ENCODE measurements around the gene ZCCHC14. TPM values are rescaled to one million over a fixed set of nuclear protein-coding genes. Genes with fewer than 3 reads are reported as not detected.

The ZCCHC14 gene
- polyA plus RNA-seq, 1 donor (not counting 4 experiments of a cell fraction or from before 2014, with no cell fraction given): 3.6 TPM

DNA sequence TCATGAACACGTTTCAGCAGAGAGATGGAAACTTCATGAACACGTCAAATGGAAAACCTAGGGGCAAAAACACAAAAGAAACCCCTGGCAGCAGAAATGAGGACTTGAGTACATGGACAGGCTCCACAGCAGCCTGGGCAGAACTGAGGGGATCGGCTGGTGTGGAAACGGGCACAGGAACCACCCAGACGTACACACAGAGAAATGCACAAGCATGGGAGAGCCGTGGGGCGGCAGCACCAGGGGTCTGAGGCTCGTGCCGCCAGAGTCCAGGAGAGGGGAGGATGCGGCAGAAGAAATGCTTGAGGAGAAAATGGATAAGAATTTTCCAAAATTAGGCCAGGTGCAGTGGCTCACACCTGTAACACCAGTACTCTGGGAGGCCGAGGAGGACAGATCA, 70.7 kb downstream of the ZCCHC14 start:
- Histone ChIP-seq H3K4me1 (ENCODE audit: control insufficient read depth, extremely low read depth, insufficient read depth, low read length) (no peaks in the 10 kb centered on the region), H3K9me3 (ENCODE audit: control insufficient read depth, low read depth, low read length) (no peaks in the 10 kb centered on the region), H3K4me2 (ENCODE audit: control insufficient read depth, extremely low read depth, insufficient read depth, low read depth, low read length) (no peak overlapping the region), H3K27ac (ENCODE audit: control insufficient read depth, insufficient read depth, low read length) (no peak overlapping the region), H3K36me3 (ENCODE audit: control insufficient read depth in 2 of 2, extremely low read depth in 1 of 2, insufficient read depth in 2 of 2, low read length in 2 of 2) (peaks cover 16 to 23% of the 10 kb centered on the region in 2 experiments), H3K79me2 (ENCODE audit: control insufficient read depth, insufficient read depth, low read length) (peaks cover 2% of the 10 kb centered on the region), H3K9me1 (ENCODE audit: control insufficient read depth, extremely low read depth, insufficient read depth, low read length) (no peaks in the 10 kb centered on the region), H3K4me3 (ENCODE audit: control insufficient read depth in 2 of 3, extremely low read depth in 1 of 3, insufficient read depth in 2 of 3, low read depth in 1 of 3, low read length in 3 of 3) (no peak overlapping the region), H3K9ac (ENCODE audit: control insufficient read depth, extremely low read depth, insufficient read depth, low read length) (no peak overlapping the region), H4K20me1 (ENCODE audit: control insufficient read depth, extremely low read depth, insufficient read depth, low read length) (no peaks in the 10 kb centered on the region), H2AFZ (ENCODE audit: control insufficient read depth, low read length) (no peak overlapping the region), H3K27me3 (ENCODE audit: control insufficient read depth, extremely low read depth, insufficient read depth, low read length) (no peaks in the 10 kb centered on the region)
- DNase-seq (ENCODE audit: low read depth, low spot score): no peak
- TF ChIP-seq EZH2 (IDR thresholded peaks at IDR 0.05; ENCODE audit: low read length): no peak
- TF ChIP-seq, protein P1, sequence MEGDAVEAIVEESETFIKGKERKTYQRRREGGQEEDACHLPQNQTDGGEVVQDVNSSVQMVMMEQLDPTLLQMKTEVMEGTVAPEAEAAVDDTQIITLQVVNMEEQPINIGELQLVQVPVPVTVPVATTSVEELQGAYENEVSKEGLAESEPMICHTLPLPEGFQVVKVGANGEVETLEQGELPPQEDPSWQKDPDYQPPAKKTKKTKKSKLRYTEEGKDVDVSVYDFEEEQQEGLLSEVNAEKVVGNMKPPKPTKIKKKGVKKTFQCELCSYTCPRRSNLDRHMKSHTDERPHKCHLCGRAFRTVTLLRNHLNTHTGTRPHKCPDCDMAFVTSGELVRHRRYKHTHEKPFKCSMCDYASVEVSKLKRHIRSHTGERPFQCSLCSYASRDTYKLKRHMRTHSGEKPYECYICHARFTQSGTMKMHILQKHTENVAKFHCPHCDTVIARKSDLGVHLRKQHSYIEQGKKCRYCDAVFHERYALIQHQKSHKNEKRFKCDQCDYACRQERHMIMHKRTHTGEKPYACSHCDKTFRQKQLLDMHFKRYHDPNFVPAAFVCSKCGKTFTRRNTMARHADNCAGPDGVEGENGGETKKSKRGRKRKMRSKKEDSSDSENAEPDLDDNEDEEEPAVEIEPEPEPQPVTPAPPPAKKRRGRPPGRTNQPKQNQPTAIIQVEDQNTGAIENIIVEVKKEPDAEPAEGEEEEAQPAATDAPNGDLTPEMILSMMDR (optimal IDR thresholded peaks at IDR 0.05 in 1 of 3, IDR thresholded peaks at IDR 0.05 in 1 of 3, conservative IDR thresholded peaks at IDR 0.05 in 1 of 3; ENCODE audit: extremely low read depth in 1 of 3, insufficient read depth in 2 of 3, low read length in 3 of 3): no peak
- dilution Hi-C loops (cut with MboI; ENCODE audit: extremely low pct_ligation_motif_present, low sequenced_read_pairs): no loop called here
- no peak for FAIRE-seq

DNA sequence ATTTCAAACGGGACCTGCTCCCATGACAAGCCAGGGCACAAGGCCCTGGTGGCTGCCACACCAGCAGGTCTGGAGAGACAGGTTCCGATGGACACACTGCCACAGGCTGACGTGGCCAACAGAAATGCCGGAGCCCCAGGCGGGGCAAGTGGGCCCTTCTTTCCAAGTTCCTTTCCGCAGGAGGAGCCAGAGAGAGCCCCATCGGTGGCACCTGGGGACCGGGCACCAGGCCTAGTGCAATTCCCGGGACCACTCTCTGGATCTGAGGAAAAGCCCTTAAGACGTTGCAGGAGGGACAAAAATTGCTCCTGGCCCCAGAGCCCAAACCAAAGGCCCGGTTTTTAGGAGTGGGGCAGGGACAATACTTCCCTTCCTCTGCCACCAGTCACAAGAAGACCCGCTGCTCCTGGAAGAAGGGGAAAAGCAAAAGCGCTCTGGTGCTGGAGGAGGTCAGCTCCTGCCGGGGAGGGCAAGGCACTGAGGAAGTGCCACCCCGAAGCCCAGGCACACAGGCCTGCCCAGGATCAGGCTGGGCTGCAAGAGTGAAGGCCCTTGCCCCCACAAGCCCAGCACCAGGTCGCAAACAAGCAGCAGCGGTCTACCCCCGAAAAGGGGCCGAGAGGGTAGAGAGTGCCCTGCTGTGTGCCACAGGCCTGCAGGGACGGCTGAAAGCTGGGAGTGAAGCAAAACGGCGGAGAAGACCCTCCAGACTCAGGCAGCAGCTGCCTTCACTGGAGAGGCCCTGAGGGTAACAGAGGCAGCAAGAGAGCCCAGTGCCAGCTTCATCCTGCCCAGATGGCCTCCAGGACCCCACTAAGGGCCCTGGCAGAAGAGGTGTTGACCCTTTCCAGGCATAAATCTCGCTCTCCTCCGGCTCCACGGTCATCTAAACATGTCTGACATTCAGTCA, 71.6 kb downstream of the ZCCHC14 start:
- dilution Hi-C loops (cut with MboI; ENCODE audit: extremely low pct_ligation_motif_present, low sequenced_read_pairs): no loop called here
- H3K36me3 ChIP-seq (ENCODE audit: control insufficient read depth in 2 of 2, extremely low read depth in 1 of 2, insufficient read depth in 2 of 2, low read length in 2 of 2): peaks cover 16 to 24% of the 10 kb centered on the region in 2 experiments
- no peaks in the 10 kb centered on the region for H3K9me1 ChIP-seq (ENCODE audit: control insufficient read depth, extremely low read depth, insufficient read depth, low read length)
- H3K9ac ChIP-seq (ENCODE audit: control insufficient read depth, extremely low read depth, insufficient read depth, low read length): no peak overlapping the region
- DNase-seq (ENCODE audit: low read depth, low spot score) (no peak), FAIRE-seq (no peak)
- H3K4me2 ChIP-seq (ENCODE audit: control insufficient read depth, extremely low read depth, insufficient read depth, low read depth, low read length): no peak overlapping the region
- H3K4me3 ChIP-seq (ENCODE audit: control insufficient read depth in 2 of 3, extremely low read depth in 1 of 3, insufficient read depth in 2 of 3, low read depth in 1 of 3, low read length in 3 of 3): no peak overlapping the region
- no peaks in the 10 kb centered on the region for H4K20me1 ChIP-seq (ENCODE audit: control insufficient read depth, extremely low read depth, insufficient read depth, low read length)
- no peak overlapping the region for H3K27ac ChIP-seq (ENCODE audit: control insufficient read depth, insufficient read depth, low read length)
- no peaks in the 10 kb centered on the region for H3K4me1 ChIP-seq (ENCODE audit: control insufficient read depth, extremely low read depth, insufficient read depth, low read length)
- H3K9me3 ChIP-seq (ENCODE audit: control insufficient read depth, low read depth, low read length): no peaks in the 10 kb centered on the region
- TF ChIP-seq, protein P1 (optimal IDR thresholded peaks at IDR 0.05 in 1 of 3, IDR thresholded peaks at IDR 0.05 in 1 of 3, conservative IDR thresholded peaks at IDR 0.05 in 1 of 3; ENCODE audit: extremely low read depth in 1 of 3, insufficient read depth in 2 of 3, low read length in 3 of 3): no peak
- no peak for TF ChIP-seq EZH2 (IDR thresholded peaks at IDR 0.05; ENCODE audit: low read length)
- peaks cover under 1% of the 10 kb centered on the region for H3K79me2 ChIP-seq (ENCODE audit: control insufficient read depth, insufficient read depth, low read length)
- no peaks in the 10 kb centered on the region for H3K27me3 ChIP-seq (ENCODE audit: control insufficient read depth, extremely low read depth, insufficient read depth, low read length)
- H2AFZ ChIP-seq (ENCODE audit: control insufficient read depth, low read length): no peak overlapping the region

Data from keratinocyte (primary cell).